Thyroid gland (tissue), 4 donors: Measurements from ENCODE around the gene IFFO2.

Experiments used
- POLR2A ChIP-seq, 2 donors: fragments of 450-650 bp; IDR thresholded peaks; one replicate each; pipeline ENCODE4 v1.6.1; 2017; ENCODE audit warnings: antibody characterized with exemption in 2 of 2, mild to moderate bottlenecking in 2 of 2, moderate library complexity in 1 of 2
- TF ChIP-seq, protein P1 (sequence below), 6 experiments: fragments of 200-600 bp in 3 of 6; fragments of 450-650 bp in 3 of 6; sonication (generic) in 3 of 6; IDR thresholded peaks; one replicate each; pipeline ENCODE4 v1.5.1; 2016 to 2019; ENCODE audit warnings: antibody characterized with exemption in 6 of 6, mild to moderate bottlenecking in 2 of 6, inconsistent platforms in 1 of 6, moderate library complexity in 1 of 6

DNA sequence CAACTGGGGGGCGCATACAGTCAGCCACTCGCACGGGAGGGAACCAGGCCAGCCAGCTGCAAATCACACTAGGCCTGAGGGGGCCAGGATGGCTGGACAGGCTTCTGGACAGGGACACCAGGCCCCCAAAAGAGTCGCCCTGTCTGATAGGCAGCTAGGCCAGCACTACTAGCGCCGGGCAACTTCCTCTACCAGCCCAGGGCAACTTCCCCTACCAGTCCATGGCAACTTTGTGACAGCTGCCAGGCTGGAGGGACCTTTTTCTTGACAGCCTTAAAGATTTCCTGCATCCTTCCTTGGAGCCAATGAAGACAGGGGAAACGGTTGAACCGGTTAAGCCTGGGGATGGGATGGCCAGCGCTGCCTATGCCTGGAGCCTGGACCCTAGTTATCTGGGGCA is 5.1 kb downstream of the IFFO2 start:
- no peak for TF ChIP-seq POLR2A (IDR thresholded peaks at IDR 0.05)
- TF ChIP-seq, protein P1, sequence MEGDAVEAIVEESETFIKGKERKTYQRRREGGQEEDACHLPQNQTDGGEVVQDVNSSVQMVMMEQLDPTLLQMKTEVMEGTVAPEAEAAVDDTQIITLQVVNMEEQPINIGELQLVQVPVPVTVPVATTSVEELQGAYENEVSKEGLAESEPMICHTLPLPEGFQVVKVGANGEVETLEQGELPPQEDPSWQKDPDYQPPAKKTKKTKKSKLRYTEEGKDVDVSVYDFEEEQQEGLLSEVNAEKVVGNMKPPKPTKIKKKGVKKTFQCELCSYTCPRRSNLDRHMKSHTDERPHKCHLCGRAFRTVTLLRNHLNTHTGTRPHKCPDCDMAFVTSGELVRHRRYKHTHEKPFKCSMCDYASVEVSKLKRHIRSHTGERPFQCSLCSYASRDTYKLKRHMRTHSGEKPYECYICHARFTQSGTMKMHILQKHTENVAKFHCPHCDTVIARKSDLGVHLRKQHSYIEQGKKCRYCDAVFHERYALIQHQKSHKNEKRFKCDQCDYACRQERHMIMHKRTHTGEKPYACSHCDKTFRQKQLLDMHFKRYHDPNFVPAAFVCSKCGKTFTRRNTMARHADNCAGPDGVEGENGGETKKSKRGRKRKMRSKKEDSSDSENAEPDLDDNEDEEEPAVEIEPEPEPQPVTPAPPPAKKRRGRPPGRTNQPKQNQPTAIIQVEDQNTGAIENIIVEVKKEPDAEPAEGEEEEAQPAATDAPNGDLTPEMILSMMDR (IDR thresholded peaks at IDR 0.05) = no peak
